ENCODE measurements around the gene PLEKHH3.

PLEKHH3 gene

DNA sequence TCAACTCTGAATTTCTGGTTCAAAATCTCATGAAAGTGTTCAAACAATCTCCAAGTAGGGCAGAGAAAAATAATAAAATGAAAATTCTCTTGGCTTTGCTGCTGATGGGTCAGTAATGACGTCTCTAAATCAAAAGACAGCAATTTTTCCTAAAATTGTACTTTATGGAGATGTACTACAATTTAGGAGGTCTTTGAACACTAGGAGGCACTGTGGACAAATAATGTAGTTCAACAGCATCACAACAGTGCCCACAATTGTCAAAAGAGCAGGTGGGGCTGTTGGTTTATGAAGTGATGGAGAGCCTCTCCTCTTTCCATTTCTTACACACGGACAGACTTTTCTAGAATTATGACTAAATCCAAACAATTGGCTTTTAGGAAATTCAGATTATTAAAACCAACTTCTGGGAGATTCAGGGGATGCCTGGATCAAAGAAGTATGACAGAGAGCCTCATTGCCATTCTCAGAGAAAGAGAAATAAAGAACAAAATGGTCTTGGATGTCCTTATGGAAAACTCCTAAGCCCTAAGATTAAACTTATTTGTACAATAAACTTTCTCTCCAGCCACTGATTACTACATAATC, 44.3 kb upstream of the PLEKHH3 start:
- no peaks in the 10 kb centered on the region for H3K79me2 ChIP-seq (ENCODE audit: insufficient read depth, low read length)
- no peaks in the 10 kb centered on the region for H3K9me3 ChIP-seq (ENCODE audit: insufficient read depth, low read depth, low read length)
- no peaks in the 10 kb centered on the region for H3F3A ChIP-seq (ENCODE audit: low read depth)
- no peak overlapping the region for H2AFZ ChIP-seq (ENCODE audit: low read length)
- no peaks in the 10 kb centered on the region for H3K27me3 ChIP-seq (ENCODE audit: insufficient read depth, low read length, poor library complexity, severe bottlenecking)
- TF ChIP-seq EZH2phosphoT487 (IDR thresholded peaks at IDR 0.05; ENCODE audit: borderline replicate concordance): no peak
- TF ChIP-seq, protein P1, sequence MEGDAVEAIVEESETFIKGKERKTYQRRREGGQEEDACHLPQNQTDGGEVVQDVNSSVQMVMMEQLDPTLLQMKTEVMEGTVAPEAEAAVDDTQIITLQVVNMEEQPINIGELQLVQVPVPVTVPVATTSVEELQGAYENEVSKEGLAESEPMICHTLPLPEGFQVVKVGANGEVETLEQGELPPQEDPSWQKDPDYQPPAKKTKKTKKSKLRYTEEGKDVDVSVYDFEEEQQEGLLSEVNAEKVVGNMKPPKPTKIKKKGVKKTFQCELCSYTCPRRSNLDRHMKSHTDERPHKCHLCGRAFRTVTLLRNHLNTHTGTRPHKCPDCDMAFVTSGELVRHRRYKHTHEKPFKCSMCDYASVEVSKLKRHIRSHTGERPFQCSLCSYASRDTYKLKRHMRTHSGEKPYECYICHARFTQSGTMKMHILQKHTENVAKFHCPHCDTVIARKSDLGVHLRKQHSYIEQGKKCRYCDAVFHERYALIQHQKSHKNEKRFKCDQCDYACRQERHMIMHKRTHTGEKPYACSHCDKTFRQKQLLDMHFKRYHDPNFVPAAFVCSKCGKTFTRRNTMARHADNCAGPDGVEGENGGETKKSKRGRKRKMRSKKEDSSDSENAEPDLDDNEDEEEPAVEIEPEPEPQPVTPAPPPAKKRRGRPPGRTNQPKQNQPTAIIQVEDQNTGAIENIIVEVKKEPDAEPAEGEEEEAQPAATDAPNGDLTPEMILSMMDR (conservative IDR thresholded peaks at IDR 0.05; ENCODE audit: low read length): peak; percentile 77
- H3K4me2 ChIP-seq (ENCODE audit: low read depth, low read length, poor library complexity, severe bottlenecking): no peak overlapping the region
- H3K9me2 ChIP-seq (replicated peaks; ENCODE audit: low read depth, low read length): no peaks in the 10 kb centered on the region
- H3K4me1 ChIP-seq (ENCODE audit: insufficient read depth, low read length, poor library complexity, severe bottlenecking): no peaks in the 10 kb centered on the region
- no peak overlapping the region for H3K4me3 ChIP-seq (ENCODE audit: low read length, poor library complexity, severe bottlenecking)
- no peaks in the 10 kb centered on the region for H4K20me1 ChIP-seq (ENCODE audit: insufficient read depth, low read length, poor library complexity, severe bottlenecking)
- no peak overlapping the region for H3K9ac ChIP-seq (ENCODE audit: low read depth, low read length, poor library complexity, severe bottlenecking)
- H3K36me3 ChIP-seq (ENCODE audit: insufficient read depth, low read length): peaks cover 63% of the 10 kb centered on the region; the same call in 1 of the 2 replicates

DNA sequence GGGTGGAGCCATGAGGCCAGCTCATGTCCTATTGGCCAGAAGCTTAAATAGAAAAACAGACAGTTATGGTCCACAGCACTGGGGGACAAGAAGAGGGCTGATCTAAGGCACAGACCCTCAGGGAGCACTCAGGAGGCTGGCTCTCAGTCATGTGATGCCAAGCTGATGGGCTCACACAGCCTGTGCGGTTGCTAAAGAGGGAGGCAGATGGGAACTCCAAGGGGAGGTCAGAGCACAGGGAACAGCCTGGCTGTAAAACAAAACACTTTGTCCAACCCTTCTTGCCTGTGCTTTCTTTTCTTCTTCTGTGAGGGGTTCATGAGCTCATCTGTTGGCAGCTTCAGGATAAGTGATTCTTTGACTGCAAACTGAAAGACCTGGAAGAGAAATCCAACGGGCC, 32.8 kb upstream of the PLEKHH3 start:
- H3K9ac ChIP-seq (ENCODE audit: low read depth, low read length, poor library complexity, severe bottlenecking): no peak overlapping the region
- no peaks in the 10 kb centered on the region for H3K9me2 ChIP-seq (replicated peaks; ENCODE audit: low read depth, low read length)
- peaks cover 7% of the 10 kb centered on the region for H3K4me1 ChIP-seq (ENCODE audit: insufficient read depth, low read length, poor library complexity, severe bottlenecking)
- TF ChIP-seq, protein P1 (conservative IDR thresholded peaks at IDR 0.05; ENCODE audit: low read length): no peak
- no peak for TF ChIP-seq EZH2phosphoT487 (IDR thresholded peaks at IDR 0.05; ENCODE audit: borderline replicate concordance)
- peaks cover 4% of the 10 kb centered on the region for H4K20me1 ChIP-seq (ENCODE audit: insufficient read depth, low read length, poor library complexity, severe bottlenecking)
- H3K27me3 ChIP-seq (ENCODE audit: insufficient read depth, low read length, poor library complexity, severe bottlenecking): no peaks in the 10 kb centered on the region
- H3K4me3 ChIP-seq (ENCODE audit: low read length, poor library complexity, severe bottlenecking): no peak overlapping the region
- H3K79me2 ChIP-seq (ENCODE audit: insufficient read depth, low read length): no peaks in the 10 kb centered on the region
- H2AFZ ChIP-seq (ENCODE audit: low read length): no peak overlapping the region
- H3K9me3 ChIP-seq (ENCODE audit: insufficient read depth, low read depth, low read length): no peaks in the 10 kb centered on the region
- no peaks in the 10 kb centered on the region for H3F3A ChIP-seq (ENCODE audit: low read depth)
- no peak overlapping the region for H3K4me2 ChIP-seq (ENCODE audit: low read depth, low read length, poor library complexity, severe bottlenecking)
- H3K36me3 ChIP-seq (ENCODE audit: insufficient read depth, low read length): peaks cover 57% of the 10 kb centered on the region; the same call in 1 of the 2 replicates

DNA sequence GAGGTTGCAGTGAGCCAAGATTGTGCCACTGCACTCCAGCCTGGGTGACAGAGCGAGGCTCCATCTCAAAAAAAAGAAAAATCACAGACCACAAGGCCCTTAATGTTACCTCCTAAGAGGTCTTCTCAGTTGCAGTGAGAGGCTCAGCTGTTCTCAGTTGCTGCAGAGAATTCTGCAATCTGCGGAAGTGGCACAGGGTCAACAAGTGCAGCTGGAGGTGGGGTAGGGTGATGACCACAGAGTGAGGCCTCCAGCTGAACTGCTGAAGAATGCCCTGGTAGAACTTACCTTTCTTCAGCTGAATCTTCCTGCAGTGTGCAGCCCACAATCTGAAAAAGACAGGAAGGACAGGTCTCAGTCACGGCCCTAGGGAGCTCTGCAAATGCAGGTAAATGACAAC, 31.8 kb upstream of the PLEKHH3 start:
- no peaks in the 10 kb centered on the region for H3K9me2 ChIP-seq (replicated peaks; ENCODE audit: low read depth, low read length)
- H3K79me2 ChIP-seq (ENCODE audit: insufficient read depth, low read length): no peaks in the 10 kb centered on the region
- H3F3A ChIP-seq (ENCODE audit: low read depth): no peaks in the 10 kb centered on the region
- H2AFZ ChIP-seq (ENCODE audit: low read length): no peak overlapping the region
- peaks cover 7% of the 10 kb centered on the region for H3K4me1 ChIP-seq (ENCODE audit: insufficient read depth, low read length, poor library complexity, severe bottlenecking)
- peaks cover 4% of the 10 kb centered on the region for H4K20me1 ChIP-seq (ENCODE audit: insufficient read depth, low read length, poor library complexity, severe bottlenecking)
- no peaks in the 10 kb centered on the region for H3K9me3 ChIP-seq (ENCODE audit: insufficient read depth, low read depth, low read length)
- H3K4me2 ChIP-seq (ENCODE audit: low read depth, low read length, poor library complexity, severe bottlenecking): no peak overlapping the region
- H3K36me3 ChIP-seq (ENCODE audit: insufficient read depth, low read length): peaks cover 61% of the 10 kb centered on the region; the same call in 1 of the 2 replicates
- TF ChIP-seq, protein P1 (conservative IDR thresholded peaks at IDR 0.05; ENCODE audit: low read length): no peak
- TF ChIP-seq EZH2phosphoT487 (IDR thresholded peaks at IDR 0.05; ENCODE audit: borderline replicate concordance): no peak
- no peak overlapping the region for H3K9ac ChIP-seq (ENCODE audit: low read depth, low read length, poor library complexity, severe bottlenecking)
- no peaks in the 10 kb centered on the region for H3K27me3 ChIP-seq (ENCODE audit: insufficient read depth, low read length, poor library complexity, severe bottlenecking)
- H3K4me3 ChIP-seq (ENCODE audit: low read length, poor library complexity, severe bottlenecking): no peak overlapping the region

Data from Loucy (cell line).